Stimulated activated CD4-positive, alpha-beta T cell treated with anti-CD3 and anti-CD28 coated beads, TNF-alpha, amount 100 ng/mL, for 24 hours (primary cell): ENCODE data around the gene RHOG.
"Not testable (repeated sequence)": the region's sequence is repeated elsewhere in the genome, so short reads cannot be mapped to it uniquely, and the experiment has no call there.

ENCODE experiments used
- DNase-seq, 3 experiments: peaks; one replicate each; pipeline ENCODE4 v3.0.0-alpha.2; 2020; ENCODE audit warnings: low read depth in 3 of 3

The RHOG gene

DNA sequence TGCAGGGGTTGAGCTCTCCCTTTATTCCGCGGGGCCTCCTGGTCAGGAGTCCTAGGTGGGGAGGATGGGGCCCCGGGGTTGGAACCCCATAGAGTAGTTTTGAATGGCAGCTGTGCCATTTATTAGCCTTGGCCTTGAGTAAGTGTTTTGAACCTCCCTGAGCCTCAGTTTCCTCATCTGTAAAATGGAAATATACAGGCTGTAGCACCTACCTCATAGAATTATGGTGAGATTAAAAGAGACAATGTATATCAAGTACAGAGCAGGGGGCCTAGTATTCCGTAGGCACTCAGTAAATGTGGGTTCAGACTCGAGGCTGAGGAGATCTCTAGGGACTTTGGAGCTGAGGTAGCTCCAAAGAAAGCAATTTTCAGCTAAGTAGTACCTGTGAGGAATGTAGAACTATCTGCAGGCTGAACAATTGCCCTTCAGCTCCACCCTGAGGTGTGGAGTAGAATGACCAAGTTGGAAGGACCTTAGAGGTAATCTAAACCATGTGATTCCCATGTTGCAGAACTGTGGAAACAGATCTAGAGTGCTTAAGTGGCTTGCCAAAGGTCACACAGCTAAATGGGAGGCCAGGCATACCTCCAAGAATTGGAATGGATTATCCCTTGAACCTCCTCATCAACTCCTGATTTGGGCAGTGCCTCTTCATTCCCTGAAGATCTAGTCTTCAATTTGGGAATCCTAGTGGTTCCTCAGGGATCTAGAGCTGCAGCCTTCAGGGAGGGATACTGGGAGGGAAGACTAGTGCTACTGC lies 31.7 kb downstream of the RHOG start:
- DNase-seq: no peak

DNA sequence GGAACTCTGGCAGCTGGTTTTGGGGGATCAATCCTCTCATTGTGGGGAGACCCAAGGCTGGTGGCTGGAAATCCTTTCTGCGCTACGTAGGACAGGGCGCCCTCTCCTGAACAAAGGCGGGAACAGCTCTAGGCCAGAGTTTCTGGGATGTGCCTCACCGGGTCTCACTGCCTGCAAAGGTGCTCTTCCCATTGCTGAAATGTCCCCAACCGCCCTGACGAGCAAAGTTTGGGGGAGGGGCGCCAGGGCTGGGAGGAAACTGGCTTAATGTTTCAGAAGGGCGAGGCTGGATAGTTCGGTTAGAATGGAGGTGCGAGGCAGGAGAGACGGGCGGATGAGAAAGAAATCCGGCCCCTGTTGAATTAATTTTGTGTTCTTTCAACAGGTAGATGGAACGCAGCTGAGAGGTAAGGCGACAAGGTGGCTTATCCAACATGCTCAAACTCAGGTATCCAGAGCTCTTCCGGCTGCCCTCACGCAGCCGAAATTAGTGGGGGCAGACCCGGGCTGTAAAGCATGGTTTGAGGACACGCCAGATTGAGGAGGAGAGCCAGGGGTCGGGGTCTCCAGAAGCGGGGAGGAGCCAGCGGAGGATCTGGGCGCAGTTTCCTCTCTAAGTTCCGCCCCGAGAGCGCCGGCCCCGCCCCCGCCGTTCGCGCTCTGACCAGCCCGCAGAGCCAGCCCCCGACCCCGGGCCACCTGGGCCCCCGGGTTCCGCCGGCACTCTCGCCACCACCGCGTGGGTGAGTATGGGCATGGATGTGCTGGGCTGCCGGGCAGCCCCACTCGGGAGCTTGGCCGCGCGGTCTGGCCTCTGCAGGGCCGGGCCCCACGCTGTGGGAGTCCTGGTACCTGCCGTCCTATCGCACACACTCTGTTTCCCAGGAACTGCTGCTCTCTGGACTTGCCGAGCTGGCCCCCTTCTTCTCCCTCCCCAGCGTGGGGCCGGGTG lies 32.6 kb downstream of the RHOG start, which contains the start of gene PGAP2:
PGAP2 (plus strand) TSS at position 652 of the 952 bp plus-strand sequence. CDS start 2,700 bp downstream, outside the sequence.
- peak in 2 of 3 experiments; percentile 37 to 61 for DNase-seq

- no peak for DNase-seq
These were observed 36.8 kb downstream of the RHOG start for GRCh38 chr11:3803726-3804495.

- DNase-seq: no peak
These were observed 38.6 kb downstream of the RHOG start for GRCh38 chr11:3802011-3802790.

GRCh38 chr11:3799873-3800272 lies 40.9 kb downstream of the RHOG start:
- no peak for DNase-seq

DNA sequence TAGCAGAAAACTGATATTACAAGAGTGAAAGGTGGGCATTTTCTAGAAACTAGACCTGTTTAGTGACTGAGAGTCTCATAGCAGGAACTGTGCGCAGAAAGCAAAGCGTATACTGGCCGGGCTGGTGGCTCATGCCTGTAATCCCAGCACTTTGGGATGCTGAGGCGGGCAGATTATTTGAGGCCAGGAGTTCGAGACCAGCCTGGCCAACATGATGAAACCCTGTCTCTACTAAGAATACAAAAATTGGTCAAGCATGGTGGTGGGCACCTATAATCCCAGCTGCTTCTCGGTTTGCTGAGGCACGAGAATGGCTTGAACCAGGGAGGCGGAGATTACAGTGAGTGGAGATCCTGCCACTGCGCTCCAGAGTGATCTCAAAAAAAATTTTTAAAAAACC lies 41.6 kb downstream of the RHOG start:
- DNase-seq: no peak

DNA sequence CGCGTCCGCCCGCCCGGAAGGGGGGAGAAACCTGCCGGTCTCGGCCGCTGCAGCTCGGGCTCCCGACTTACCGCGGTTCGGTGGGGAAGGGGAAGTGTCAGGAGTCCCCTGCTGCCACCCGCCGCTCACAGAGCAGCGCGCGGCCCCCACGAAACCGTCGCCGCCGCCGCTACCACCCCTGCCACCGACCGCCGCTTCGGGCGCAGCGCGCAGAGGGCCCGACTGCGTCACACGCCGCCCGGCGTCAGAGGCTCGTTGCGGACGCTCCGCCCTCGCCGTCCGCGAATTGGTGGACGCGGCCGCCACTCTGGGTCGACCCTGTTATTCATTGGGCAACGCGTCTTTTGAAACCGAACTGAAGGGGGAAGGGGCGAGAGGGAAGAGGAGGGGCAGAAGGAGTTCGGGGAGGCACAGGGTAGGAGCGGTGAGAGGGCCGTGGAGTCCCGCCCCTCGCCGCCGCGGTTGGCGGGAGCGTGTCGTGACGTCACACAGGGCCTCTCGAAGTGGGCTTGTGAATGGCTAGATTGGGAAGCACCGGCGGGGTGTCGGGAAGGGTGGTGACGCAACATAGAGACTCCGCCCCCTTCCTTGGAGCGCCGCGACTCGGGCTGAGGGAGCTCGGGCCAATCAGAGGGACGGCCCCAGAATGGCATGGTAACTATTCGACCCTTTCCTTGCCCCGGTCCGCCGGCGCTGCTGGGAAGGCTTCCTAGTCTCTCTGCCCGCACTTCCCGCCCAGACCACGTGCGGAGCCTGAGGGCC lies 43.2 kb downstream of the RHOG start, which contains the start of gene NUP98:
NUP98 (minus strand) TSS at position 226 of the 762 bp plus-strand sequence. CDS start 15,437 bp downstream, outside the sequence.
- peak; percentile 99 to 100 (median 99) for DNase-seq

DNA sequence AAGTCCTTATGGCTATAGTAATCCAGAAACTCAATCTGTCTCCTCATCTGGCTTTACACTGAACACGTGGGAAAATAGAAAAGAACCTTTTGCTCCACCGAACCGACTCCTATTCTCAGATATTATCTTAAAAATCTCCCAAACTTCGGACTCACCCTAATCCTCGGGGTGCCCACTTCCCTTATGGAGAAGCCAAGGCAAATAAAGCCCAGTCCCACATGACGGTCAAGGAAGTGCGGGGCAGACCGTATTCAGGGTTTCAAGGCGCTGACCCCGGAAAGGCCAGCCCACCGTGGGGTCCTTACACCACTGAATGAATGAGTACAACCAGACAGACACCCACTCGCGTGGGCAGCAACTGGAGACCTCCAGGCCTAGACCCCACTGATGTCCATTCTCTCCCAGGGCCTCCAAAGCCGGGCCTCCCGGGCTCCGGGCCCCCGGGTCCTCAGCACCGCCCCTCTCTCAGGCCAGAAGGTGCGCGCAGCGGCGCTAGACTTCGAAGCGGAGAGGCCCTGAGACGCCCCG lies 43.9 kb downstream of the RHOG start:
- peak in 1 of 3 experiments; percentile 22 for DNase-seq

DNA sequence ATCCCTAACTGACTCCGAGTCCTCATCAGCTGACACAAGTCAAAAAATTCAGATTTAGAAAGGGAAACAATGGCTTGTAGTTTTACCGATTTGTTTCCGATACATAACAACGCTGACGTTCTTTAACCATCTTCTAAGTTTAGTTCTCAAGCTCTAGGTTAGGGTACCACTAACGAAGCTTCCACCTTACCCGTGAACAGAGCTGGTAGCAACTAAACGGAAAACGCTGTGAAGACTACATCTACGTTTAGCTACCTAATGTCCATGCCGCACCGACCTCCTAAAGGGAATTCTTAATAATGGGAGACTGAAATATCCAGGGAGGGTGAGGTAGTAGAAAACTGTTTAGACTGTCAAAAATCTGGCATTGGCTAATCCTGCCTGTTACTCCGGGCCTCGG lies 44.4 kb downstream of the RHOG start:
- DNase-seq: no peak

- DNase-seq: no peak
These were observed 44.8 kb downstream of the RHOG start for GRCh38 chr11:3796002-3796311.

DNA sequence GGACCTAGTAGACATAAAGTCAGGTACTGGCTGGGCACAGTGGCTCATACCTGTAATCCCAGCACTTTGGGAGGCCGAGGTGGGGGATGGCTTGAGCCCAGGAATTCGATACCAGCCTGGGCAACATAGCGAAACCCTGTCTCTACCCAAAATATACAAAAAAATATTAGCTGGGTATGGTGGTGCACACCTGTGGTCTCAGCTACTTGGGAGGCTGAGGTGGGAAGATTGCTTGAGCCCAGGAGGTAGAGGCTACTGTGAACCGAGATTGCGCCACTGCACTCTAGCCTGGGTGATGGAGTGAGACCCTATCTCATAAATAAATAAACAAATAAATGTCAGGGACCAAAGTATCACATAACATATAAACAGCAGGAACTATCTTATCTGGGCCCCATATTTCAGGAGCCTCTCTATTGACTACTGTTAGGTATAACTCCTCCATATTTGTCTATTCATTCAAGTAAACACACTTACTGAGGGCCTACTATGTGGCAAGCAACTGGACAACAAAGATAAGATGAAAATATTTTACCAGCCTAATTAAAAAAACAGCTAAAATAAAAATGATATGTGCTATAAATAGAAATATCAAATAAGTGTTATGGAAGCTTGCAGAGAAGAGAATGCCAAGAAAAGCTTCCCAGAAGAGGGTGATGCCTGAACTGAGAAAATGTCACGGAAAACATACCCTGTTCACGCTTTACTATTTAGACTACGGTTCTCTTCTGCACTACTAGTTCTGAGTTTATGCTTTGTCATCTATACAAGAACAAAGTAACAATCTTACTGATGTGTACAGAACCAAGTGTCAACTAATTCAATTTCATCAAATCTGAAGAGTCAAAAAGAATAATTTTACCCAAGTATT lies 45.4 kb downstream of the RHOG start:
- DNase-seq: no peak

DNA sequence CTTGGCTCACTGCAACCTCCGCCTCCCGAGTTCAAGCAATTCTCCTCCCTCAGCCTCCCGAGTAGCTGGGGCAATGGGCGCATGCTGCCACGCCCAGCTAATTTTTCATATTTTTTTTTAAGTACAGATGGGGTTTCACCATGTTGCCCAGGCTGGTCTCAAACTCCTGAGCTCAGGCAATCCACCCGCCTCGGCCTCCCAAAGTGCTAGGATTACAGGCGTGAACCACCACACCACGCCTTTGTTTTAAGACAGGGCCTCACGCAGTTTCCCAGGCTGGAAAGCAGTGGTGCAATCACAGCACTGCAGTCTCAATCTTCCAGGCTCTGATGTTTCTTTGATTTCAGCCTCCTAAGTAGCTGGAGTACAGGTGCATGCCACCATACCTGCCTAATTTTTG lies 46.4 kb downstream of the RHOG start:
- not testable (repeated sequence) for DNase-seq

DNA sequence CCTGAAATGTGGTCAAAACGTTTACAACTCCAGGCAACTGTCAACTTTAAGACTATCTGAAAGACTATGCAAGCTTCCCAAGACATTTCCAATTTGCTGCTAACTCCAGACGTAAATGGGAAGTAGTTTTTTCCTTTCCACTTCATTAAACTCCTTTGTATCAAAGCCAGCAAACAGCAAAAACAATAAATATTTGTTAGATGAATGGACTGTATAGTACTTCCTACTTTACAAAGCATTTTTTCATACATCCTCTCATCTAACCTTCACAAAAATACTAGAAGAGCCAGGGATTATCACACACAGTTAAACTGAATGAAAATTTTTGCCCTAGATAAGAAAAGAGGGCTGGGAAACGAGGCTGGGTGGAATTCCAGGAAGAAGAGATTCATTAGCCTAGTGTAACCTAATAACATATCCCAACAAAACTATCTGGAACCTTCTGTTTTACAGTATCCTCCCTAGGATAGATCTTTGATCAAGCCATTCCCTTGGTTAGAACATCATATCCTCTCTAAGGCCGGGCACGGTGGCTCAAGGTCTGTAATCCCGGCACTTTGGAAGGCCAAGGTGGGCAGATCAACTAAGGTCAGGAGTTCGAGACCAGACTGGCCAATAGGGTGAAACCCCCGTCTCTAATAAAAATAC lies 53.9 kb downstream of the RHOG start:
- no peak for DNase-seq

DNA sequence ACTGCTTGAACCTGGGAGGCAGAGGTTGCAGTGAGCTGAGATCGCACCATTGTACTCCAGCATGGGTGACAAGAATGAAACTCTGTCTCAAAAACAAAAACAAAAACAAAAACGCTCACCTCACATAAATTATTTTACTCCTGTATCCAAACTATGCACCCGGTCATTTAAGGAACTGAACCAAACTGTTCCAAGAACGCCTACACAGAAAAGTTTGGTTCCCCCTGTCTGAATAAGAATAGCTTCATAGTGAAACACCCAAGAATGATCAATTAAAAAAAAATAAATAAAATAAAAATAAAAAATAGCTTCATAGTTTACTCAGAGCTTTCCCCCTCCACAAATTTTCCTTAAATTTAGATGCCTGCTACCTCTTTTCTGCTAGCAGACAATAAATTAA lies 57.1 kb downstream of the RHOG start:
- no peak for DNase-seq

- DNase-seq: no peak
These were observed 57.8 kb downstream of the RHOG start for GRCh38 chr11:3782963-3783362.

DNA sequence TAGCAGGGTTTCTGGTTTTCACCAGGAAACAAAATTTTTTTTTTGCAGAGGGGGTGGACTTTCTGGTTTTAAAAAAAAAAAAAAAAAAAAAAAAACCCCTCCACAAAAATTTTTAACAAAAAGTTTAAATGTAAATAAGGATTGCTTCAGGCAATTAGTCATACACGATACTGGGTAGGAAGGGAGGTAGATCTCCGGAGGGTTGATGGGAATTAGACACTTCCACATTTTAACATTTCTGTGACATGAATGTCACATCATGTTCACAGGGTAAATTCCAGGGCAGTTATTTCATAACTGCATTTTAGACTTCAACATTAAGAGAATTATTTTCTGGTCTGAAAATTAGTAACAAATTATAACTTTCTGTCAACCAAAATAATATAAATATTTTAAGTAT lies 59.3 kb downstream of the RHOG start:
- no peak for DNase-seq
